ENCODE results near the gene HSD17B3.

GRCh38 chr9:96185518-96186156, 116.3 kb downstream of the HSD17B3 start:
- TF ChIP-seq CTCF (IDR thresholded peaks at IDR 0.05), result no peak
- TF ChIP-seq POLR2AphosphoS5 (IDR thresholded peaks at IDR 0.05), result no peak
- TF ChIP-seq POLR2A (IDR thresholded peaks at IDR 0.05), result no peak
- no peak for TF ChIP-seq EP300 (IDR thresholded peaks at IDR 0.05)

Measured in sigmoid colon (tissue), 4 donors.